Measurements from ENCODE around the gene ACADL. TPM values are rescaled to one million over a fixed set of nuclear protein-coding genes. Genes with fewer than 3 reads are reported as not detected.
"Not testable (repeated sequence)": the region's sequence is repeated elsewhere in the genome, so short reads cannot be mapped to it uniquely, and the experiment has no call there.

ACADL gene
- total RNA-seq, 1 experiment from 2014 or later, result 1.2 TPM

GRCh38 chr2:210188755-210189154, 36.5 kb downstream of the ACADL start:
- no peaks in the 10 kb centered on the region for H3K36me3 ChIP-seq
- DNase-seq, result peak in 1 of 2 experiments; percentile 42
- H3K4me3 ChIP-seq, result no peak overlapping the region
- H3K4me1 ChIP-seq, result peaks cover 11% of the 10 kb centered on the region
- H3K27me3 ChIP-seq, result no peaks in the 10 kb centered on the region
- peaks cover 10% of the 10 kb centered on the region for H3K9me3 ChIP-seq (replicated peaks)
- H3K27ac ChIP-seq, result no peak overlapping the region

GRCh38 chr2:210188190-210188589, 37.1 kb downstream of the ACADL start:
- H3K4me3 ChIP-seq, result no peak overlapping the region
- H3K36me3 ChIP-seq, result no peaks in the 10 kb centered on the region
- H3K27me3 ChIP-seq, result no peaks in the 10 kb centered on the region
- H3K4me1 ChIP-seq, result peaks cover 11% of the 10 kb centered on the region
- no peak for DNase-seq
- peaks cover 10% of the 10 kb centered on the region for H3K9me3 ChIP-seq (replicated peaks)
- no peak overlapping the region for H3K27ac ChIP-seq

GRCh38 chr2:210183936-210184335, 41.3 kb downstream of the ACADL start:
- not testable (repeated sequence) for H3K27me3 ChIP-seq, H3K4me3 ChIP-seq, DNase-seq, H3K4me1 ChIP-seq, H3K36me3 ChIP-seq, H3K27ac ChIP-seq
- H3K9me3 ChIP-seq (replicated peaks), result peaks cover 10% of the 10 kb centered on the region

- H3K36me3 ChIP-seq, H3K27ac ChIP-seq, DNase-seq, H3K4me1 ChIP-seq, H3K27me3 ChIP-seq: not testable (repeated sequence)
- Histone ChIP-seq H3K9me3 (replicated peaks) (peaks cover 10% of the 10 kb centered on the region), H3K4me3 (peak overlapping the region; percentile 20; the same call in 1 of the 2 replicates)
Measured at GRCh38 chr2:210181606-210182088, 43.6 kb downstream of the ACADL start.

GRCh38 chr2:210181033-210181605, 44.1 kb downstream of the ACADL start:
- H3K27ac ChIP-seq, H3K4me1 ChIP-seq, H3K27me3 ChIP-seq, H3K36me3 ChIP-seq, DNase-seq: not testable (repeated sequence)
- Histone ChIP-seq H3K4me3 (peak overlapping the region; percentile 20; the same call in 1 of the 2 replicates), H3K9me3 (replicated peaks) (peaks cover 10% of the 10 kb centered on the region)

GRCh38 chr2:210180477-210180876, 44.8 kb downstream of the ACADL start:
- H3K36me3 ChIP-seq, result no peaks in the 10 kb centered on the region
- no peaks in the 10 kb centered on the region for H3K27me3 ChIP-seq
- DNase-seq, result no peak
- H3K4me3 ChIP-seq, result no peak overlapping the region
- no peaks in the 10 kb centered on the region for H3K4me1 ChIP-seq
- H3K27ac ChIP-seq, result no peak overlapping the region
- H3K9me3 ChIP-seq (replicated peaks), result peaks cover 10% of the 10 kb centered on the region

- H3K27me3 ChIP-seq, result no peaks in the 10 kb centered on the region
- no peak overlapping the region for H3K4me3 ChIP-seq
- H3K9me3 ChIP-seq (replicated peaks), result peaks cover 4% of the 10 kb centered on the region; the same call in 1 of the 2 replicates
- no peaks in the 10 kb centered on the region for H3K36me3 ChIP-seq
- H3K4me1 ChIP-seq, result no peaks in the 10 kb centered on the region
- H3K27ac ChIP-seq, result no peak overlapping the region
- DNase-seq, result no peak
Measured at GRCh38 chr2:210179351-210179990, 45.8 kb downstream of the ACADL start.

GRCh38 chr2:210177769-210178168, 47.5 kb downstream of the ACADL start:
- Histone ChIP-seq H3K27me3 (no peaks in the 10 kb centered on the region), H3K36me3 (no peaks in the 10 kb centered on the region), H3K4me1 (no peaks in the 10 kb centered on the region), H3K27ac (no peak overlapping the region), H3K9me3 (replicated peaks) (no peaks in the 10 kb centered on the region), H3K4me3 (no peak overlapping the region)
- DNase-seq, result no peak

- not testable (repeated sequence) for DNase-seq; H3K36me3 ChIP-seq; H3K4me3 ChIP-seq; H3K9me3 ChIP-seq (replicated peaks); H3K4me1 ChIP-seq; H3K27me3 ChIP-seq; H3K27ac ChIP-seq
Measured at GRCh38 chr2:210177115-210177514, 48.1 kb downstream of the ACADL start.

GRCh38 chr2:210174086-210174485, 51.2 kb downstream of the ACADL start:
- Histone ChIP-seq H3K36me3 (no peaks in the 10 kb centered on the region), H3K27me3 (no peaks in the 10 kb centered on the region)

GRCh38 chr2:210172219-210172575, 53.0 kb downstream of the ACADL start:
- peak overlapping the region; percentile 32; the same call in 1 of the 2 replicates for H3K27ac ChIP-seq
- peak overlapping the region; percentile 100 for H3K4me3 ChIP-seq
- no peaks in the 10 kb centered on the region for H3K27me3 ChIP-seq

More at GRCh38 chr2:210174086-210174485, 51.2 kb downstream of the ACADL start:
- no peaks in the 10 kb centered on the region for H3K4me1 ChIP-seq
- H3K9me3 ChIP-seq (replicated peaks), result no peaks in the 10 kb centered on the region
- no peak for DNase-seq
- no peak overlapping the region for H3K4me3 ChIP-seq
- no peak overlapping the region for H3K27ac ChIP-seq

GRCh38 chr2:210171309-210172218, 53.7 kb downstream of the ACADL start, which contains the start of gene KANSL1L:
Gene KANSL1L, minus strand, starts transcription at chr2:210171409. Its CDS starts 16,827 bp downstream, at chr2:210154582.
- H3K27me3 ChIP-seq, result no peaks in the 10 kb centered on the region
- H3K27ac ChIP-seq, result peak within 1 kb of the TSS; percentile 99
- no peaks in the 10 kb centered on the region for H3K36me3 ChIP-seq
- H3K4me1 ChIP-seq, result peaks cover 13% of the 10 kb centered on the region
- H3K4me3 ChIP-seq, result peak within 1 kb of the TSS; percentile 100
- DNase-seq, result peak; percentile 97 to 98
- H3K9me3 ChIP-seq (replicated peaks), result no peaks in the 10 kb centered on the region

More at GRCh38 chr2:210172219-210172575, 53.0 kb downstream of the ACADL start:
- DNase-seq, result no peak
- Histone ChIP-seq H3K36me3 (no peaks in the 10 kb centered on the region), H3K9me3 (replicated peaks) (no peaks in the 10 kb centered on the region), H3K4me1 (peaks cover 11% of the 10 kb centered on the region)

GRCh38 chr2:210170446-210171303, 54.6 kb downstream of the ACADL start:
- no peaks in the 10 kb centered on the region for H3K9me3 ChIP-seq (replicated peaks)
- H3K27ac ChIP-seq, result peak overlapping the region; percentile 99
- H3K4me1 ChIP-seq, result peaks cover 13% of the 10 kb centered on the region
- H3K27me3 ChIP-seq, result no peaks in the 10 kb centered on the region
- peak; percentile 97 for DNase-seq
- H3K4me3 ChIP-seq, result peak overlapping the region; percentile 100
- no peaks in the 10 kb centered on the region for H3K36me3 ChIP-seq

GRCh38 chr2:210170196-210170445, 55.1 kb downstream of the ACADL start:
- DNase-seq, result no peak

More at GRCh38 chr2:210170196-210170445, 55.1 kb downstream of the ACADL start:
- peaks cover 13% of the 10 kb centered on the region for H3K4me1 ChIP-seq
- H3K27me3 ChIP-seq, result no peaks in the 10 kb centered on the region
- H3K4me3 ChIP-seq, result peak overlapping the region; percentile 100
- H3K9me3 ChIP-seq (replicated peaks), result no peaks in the 10 kb centered on the region
- H3K36me3 ChIP-seq, result no peaks in the 10 kb centered on the region
- peak overlapping the region; percentile 99 for H3K27ac ChIP-seq
